Subcutaneous adipose tissue (tissue), 4 donors: Measurements from ENCODE around the gene CSF2RB. TPM values are rescaled to one million over a fixed set of nuclear protein-coding genes. Genes with fewer than 3 reads are reported as not detected.

Experiments used
- CTCF ChIP-seq: fragments of 450-650 bp; IDR thresholded peaks from one replicate; pipeline ENCODE4 v1.5.1; 2016; ENCODE audit warnings: low read depth, mild to moderate bottlenecking, control low read depth, antibody characterized with exemption, moderate library complexity
- total RNA-seq, 4 donors: library from RNA; depleted of rRNA; stranded (reverse); fragments of >200 nt; gene quantifications; one replicate each; pipeline ENCODE4 v1.1.0, GENCODE V29; 2016

CSF2RB gene
- total RNA-seq, 4 donors from 2014 or later: 5.8 to 11.7 (median 10.5) TPM

GRCh38 chr22:36921309-36922104 is 8.1 kb downstream of the CSF2RB start:
- no peak for TF ChIP-seq CTCF

- no peak for TF ChIP-seq CTCF
These were observed 8.7 kb downstream of the CSF2RB start for GRCh38 chr22:36922105-36922608.

- no peak for TF ChIP-seq CTCF
These were observed 9.3 kb downstream of the CSF2RB start for GRCh38 chr22:36922711-36923110.

GRCh38 chr22:36923131-36923788 is 9.8 kb downstream of the CSF2RB start:
- no peak for TF ChIP-seq CTCF

- no peak for TF ChIP-seq CTCF
These were observed 10.8 kb downstream of the CSF2RB start for GRCh38 chr22:36924151-36924698.

GRCh38 chr22:36925388-36926290 is 12.2 kb downstream of the CSF2RB start:
- TF ChIP-seq CTCF: no peak
